Breast epithelium (tissue), 3 donors: ENCODE data around the gene ARL6IP1.

Experiments used
- POLR2A ChIP-seq: fragments of 450-650 bp; IDR thresholded peaks from one replicate; pipeline ENCODE4 v1.6.1; 2016; ENCODE audit warnings: antibody characterized with exemption, mild to moderate bottlenecking, moderate library complexity
- POLR2AphosphoS5 ChIP-seq, 3 donors: sonication (generic); formaldehyde crosslinking; IDR thresholded peaks; one replicate each; pipeline ENCODE4 v1.6.1; 2017; ENCODE audit warnings: antibody characterized with exemption in 3 of 3
- TF ChIP-seq, protein P1 (sequence below), 3 donors: fragments of 450-650 bp; IDR thresholded peaks; one replicate each; pipeline ENCODE4 v1.5.1; 2016 to 2017; ENCODE audit warnings: antibody characterized with exemption in 3 of 3, mild to moderate bottlenecking in 3 of 3, moderate library complexity in 3 of 3

GRCh38 chr16:18784917-18785623 lies 16.3 kb downstream of the ARL6IP1 start:
- TF ChIP-seq, protein P1, sequence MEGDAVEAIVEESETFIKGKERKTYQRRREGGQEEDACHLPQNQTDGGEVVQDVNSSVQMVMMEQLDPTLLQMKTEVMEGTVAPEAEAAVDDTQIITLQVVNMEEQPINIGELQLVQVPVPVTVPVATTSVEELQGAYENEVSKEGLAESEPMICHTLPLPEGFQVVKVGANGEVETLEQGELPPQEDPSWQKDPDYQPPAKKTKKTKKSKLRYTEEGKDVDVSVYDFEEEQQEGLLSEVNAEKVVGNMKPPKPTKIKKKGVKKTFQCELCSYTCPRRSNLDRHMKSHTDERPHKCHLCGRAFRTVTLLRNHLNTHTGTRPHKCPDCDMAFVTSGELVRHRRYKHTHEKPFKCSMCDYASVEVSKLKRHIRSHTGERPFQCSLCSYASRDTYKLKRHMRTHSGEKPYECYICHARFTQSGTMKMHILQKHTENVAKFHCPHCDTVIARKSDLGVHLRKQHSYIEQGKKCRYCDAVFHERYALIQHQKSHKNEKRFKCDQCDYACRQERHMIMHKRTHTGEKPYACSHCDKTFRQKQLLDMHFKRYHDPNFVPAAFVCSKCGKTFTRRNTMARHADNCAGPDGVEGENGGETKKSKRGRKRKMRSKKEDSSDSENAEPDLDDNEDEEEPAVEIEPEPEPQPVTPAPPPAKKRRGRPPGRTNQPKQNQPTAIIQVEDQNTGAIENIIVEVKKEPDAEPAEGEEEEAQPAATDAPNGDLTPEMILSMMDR (IDR thresholded peaks at IDR 0.05): no peak
- TF ChIP-seq POLR2A: no peak
- no peak for TF ChIP-seq POLR2AphosphoS5 (IDR thresholded peaks at IDR 0.05)
